ENCODE measurements around the gene SGPP2.

DNA sequence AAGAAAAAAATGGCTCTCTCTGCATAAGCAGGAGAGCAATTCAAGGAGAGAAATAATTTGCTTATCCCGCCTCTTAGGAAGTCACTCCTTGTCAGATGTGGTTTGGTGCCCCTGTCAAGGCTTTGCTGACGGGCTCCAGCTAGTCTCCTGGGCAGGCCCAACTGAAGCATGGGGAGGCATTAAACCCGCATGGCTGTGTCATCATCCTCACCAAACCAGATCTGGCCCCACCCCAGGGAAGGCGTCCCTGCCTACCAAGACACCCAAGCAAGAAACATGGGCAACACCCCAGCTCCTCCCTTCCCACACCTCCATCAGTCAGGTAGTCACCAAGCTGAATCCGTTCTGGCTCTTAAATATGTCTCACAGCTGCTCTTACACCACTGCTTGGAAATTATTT, 108.0 kb downstream of the SGPP2 start:
- no peak for TF ChIP-seq POLR2A (IDR thresholded peaks at IDR 0.05)
- TF ChIP-seq, protein P1, sequence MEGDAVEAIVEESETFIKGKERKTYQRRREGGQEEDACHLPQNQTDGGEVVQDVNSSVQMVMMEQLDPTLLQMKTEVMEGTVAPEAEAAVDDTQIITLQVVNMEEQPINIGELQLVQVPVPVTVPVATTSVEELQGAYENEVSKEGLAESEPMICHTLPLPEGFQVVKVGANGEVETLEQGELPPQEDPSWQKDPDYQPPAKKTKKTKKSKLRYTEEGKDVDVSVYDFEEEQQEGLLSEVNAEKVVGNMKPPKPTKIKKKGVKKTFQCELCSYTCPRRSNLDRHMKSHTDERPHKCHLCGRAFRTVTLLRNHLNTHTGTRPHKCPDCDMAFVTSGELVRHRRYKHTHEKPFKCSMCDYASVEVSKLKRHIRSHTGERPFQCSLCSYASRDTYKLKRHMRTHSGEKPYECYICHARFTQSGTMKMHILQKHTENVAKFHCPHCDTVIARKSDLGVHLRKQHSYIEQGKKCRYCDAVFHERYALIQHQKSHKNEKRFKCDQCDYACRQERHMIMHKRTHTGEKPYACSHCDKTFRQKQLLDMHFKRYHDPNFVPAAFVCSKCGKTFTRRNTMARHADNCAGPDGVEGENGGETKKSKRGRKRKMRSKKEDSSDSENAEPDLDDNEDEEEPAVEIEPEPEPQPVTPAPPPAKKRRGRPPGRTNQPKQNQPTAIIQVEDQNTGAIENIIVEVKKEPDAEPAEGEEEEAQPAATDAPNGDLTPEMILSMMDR (IDR thresholded peaks at IDR 0.05): no peak
- no peak for TF ChIP-seq EP300 (IDR thresholded peaks at IDR 0.05)
- no peak for TF ChIP-seq POLR2AphosphoS5 (IDR thresholded peaks at IDR 0.05)
